Panc1 (cell line): ENCODE measurements around the gene GRID1.

Experiments
- CTCF ChIP-seq: fragments of 450-650 bp; IDR thresholded peaks from 2 replicates; pipeline ENCODE4 v1.5.1; 2017; ENCODE audit warnings: mild to moderate bottlenecking
- POLR2AphosphoS5 ChIP-seq: IDR thresholded peaks from 2 replicates; pipeline ENCODE4 v1.6.1; 2012; ENCODE audit warnings: mild to moderate bottlenecking, low read depth, low read length, moderate library complexity

- TF ChIP-seq CTCF: no peak
- no peak for TF ChIP-seq POLR2AphosphoS5
Observed at GRCh38 chr10:85651497-85651882, 715.1 kb downstream of the GRID1 start.
